BE2C (cell line): Measurements from ENCODE around the gene TUBGCP5.
A peak's percentile ranks its signal among the peaks of the same experiment; 100 is the strongest.

ENCODE experiments used
- DNase-seq: peaks from one replicate; pipeline ENCODE4 v3.0.0-alpha.2; 2020
- H3K27me3 ChIP-seq: fragments of 250-450 bp; sonication (Bioruptor Pico); 2 replicates; pipeline ENCODE4 v1.5.1; 2020; ENCODE audit warnings: mild to moderate bottlenecking
- H3K36me3 ChIP-seq: fragments of 250-450 bp; sonication (Bioruptor Pico); 2 replicates; pipeline ENCODE4 v1.5.1; 2020; ENCODE audit warnings: mild to moderate bottlenecking
- H3K4me1 ChIP-seq: fragments of 250-450 bp; sonication (Bioruptor Pico); 2 replicates; pipeline ENCODE4 v1.5.1; 2020
- H3K4me3 ChIP-seq: 2 replicates; pipeline ENCODE4 v1.5.1; 2011; ENCODE audit warnings: low read depth, low read length
- H3K9me3 ChIP-seq: fragments of 250-450 bp; sonication (Bioruptor Pico); 2 replicates; pipeline ENCODE4 v1.5.1; 2020
- TF ChIP-seq, protein P1 (sequence below): IDR thresholded peaks from 2 replicates; pipeline ENCODE4 v1.5.1; 2012; ENCODE audit warnings: mild to moderate bottlenecking, low read depth, low read length

Gene TUBGCP5

DNA sequence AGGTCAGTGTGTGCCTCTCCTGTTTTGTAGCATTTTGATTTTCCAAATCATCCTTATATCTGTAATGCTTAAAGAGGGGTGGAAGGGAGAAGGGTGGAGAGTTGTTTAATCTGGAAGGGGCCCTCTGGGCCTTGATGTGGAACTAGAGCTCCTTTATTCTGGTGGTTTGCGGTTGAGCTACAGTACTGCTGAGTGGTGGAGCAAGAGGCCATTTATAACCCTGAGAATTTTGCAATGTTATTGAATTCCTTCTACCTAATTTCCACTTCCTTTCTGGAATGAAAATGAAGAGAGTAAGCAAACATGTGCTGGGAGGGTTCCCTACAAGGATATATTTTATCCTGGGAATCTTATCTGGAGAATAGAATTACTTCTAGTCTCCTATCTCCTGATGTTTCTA lies 35.3 kb upstream of the TUBGCP5 start:
- no peak overlapping the region for H3K4me3 ChIP-seq
- DNase-seq = no peak
- no peaks in the 10 kb centered on the region for H3K9me3 ChIP-seq
- TF ChIP-seq, protein P1, sequence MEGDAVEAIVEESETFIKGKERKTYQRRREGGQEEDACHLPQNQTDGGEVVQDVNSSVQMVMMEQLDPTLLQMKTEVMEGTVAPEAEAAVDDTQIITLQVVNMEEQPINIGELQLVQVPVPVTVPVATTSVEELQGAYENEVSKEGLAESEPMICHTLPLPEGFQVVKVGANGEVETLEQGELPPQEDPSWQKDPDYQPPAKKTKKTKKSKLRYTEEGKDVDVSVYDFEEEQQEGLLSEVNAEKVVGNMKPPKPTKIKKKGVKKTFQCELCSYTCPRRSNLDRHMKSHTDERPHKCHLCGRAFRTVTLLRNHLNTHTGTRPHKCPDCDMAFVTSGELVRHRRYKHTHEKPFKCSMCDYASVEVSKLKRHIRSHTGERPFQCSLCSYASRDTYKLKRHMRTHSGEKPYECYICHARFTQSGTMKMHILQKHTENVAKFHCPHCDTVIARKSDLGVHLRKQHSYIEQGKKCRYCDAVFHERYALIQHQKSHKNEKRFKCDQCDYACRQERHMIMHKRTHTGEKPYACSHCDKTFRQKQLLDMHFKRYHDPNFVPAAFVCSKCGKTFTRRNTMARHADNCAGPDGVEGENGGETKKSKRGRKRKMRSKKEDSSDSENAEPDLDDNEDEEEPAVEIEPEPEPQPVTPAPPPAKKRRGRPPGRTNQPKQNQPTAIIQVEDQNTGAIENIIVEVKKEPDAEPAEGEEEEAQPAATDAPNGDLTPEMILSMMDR = no peak
- H3K27me3 ChIP-seq = peaks cover 13% of the 10 kb centered on the region
- H3K4me1 ChIP-seq = no peaks in the 10 kb centered on the region
- no peaks in the 10 kb centered on the region for H3K36me3 ChIP-seq

DNA sequence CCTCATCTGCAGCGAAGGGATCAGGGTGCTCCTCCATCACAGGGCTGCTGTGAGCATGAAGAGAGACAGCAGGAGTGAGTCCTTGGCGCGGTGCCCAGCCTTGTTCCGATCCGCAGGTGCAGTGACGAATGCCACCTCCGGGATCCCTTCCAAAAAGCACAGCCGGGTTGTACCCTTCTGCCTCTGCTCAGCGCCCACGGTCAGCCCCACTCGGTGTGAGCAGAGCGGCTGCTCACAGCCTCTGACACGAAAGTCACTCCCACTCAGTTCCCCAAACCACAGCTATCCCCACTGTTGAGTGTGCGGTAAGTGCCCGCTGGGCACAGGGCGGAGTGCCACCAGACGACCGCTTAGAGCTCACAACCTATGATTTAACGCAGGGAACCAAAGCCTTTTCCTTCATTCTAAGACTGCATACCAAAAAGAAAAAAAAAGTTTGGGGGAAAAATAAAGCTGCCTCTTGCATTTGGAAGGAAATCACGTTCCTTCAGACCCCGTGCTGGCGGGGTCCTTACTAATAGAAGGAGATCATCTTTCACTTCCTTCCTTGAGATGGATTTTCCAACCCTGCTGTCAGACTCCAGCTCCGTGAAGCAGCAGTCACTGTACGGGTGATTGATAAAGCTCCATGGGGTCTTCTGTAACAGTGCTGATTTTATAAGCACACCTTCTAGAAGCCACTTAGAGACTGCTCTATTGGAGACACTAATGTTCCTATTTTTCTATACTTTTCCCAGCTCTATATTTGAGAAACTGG lies 34.7 kb upstream of the TUBGCP5 start:
- no peaks in the 10 kb centered on the region for H3K9me3 ChIP-seq
- TF ChIP-seq, protein P1 = no peak
- no peaks in the 10 kb centered on the region for H3K36me3 ChIP-seq
- peaks cover 13% of the 10 kb centered on the region for H3K27me3 ChIP-seq
- no peak overlapping the region for H3K4me3 ChIP-seq
- peak; percentile 39 for DNase-seq
- H3K4me1 ChIP-seq = no peaks in the 10 kb centered on the region

DNA sequence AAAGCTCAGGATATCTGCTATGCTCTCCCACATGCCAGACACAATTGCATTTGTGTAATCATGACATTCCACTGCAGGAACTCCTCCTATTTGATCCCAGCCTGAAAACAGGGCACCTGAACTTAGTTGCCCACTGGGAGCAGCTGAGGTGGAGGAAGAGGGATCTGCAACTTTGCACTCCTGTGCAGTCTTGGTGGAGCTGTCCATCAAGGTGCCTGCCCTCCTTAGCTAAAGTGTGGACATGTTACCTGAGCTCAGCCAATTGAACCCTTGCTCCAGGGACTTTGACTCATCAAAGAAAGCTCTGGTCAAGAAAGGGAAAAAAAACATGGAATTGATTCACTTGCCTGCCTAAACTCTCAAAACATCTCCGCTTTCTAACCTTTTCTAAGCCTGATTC lies 33.3 kb upstream of the TUBGCP5 start:
- H3K27me3 ChIP-seq = peaks cover 13% of the 10 kb centered on the region
- H3K36me3 ChIP-seq = no peaks in the 10 kb centered on the region
- TF ChIP-seq, protein P1 = no peak
- H3K4me1 ChIP-seq = no peaks in the 10 kb centered on the region
- DNase-seq = no peak
- H3K4me3 ChIP-seq = no peak overlapping the region
- no peaks in the 10 kb centered on the region for H3K9me3 ChIP-seq

GRCh38 chr15:23069496-23070166 lies 30.3 kb upstream of the TUBGCP5 start:
- Histone ChIP-seq H3K27me3 (peaks cover 13% of the 10 kb centered on the region), H3K36me3 (no peaks in the 10 kb centered on the region), H3K4me1 (no peaks in the 10 kb centered on the region), H3K9me3 (no peaks in the 10 kb centered on the region), H3K4me3 (no peak overlapping the region)
- DNase-seq = no peak
- TF ChIP-seq, protein P1 = peak; percentile 33

DNA sequence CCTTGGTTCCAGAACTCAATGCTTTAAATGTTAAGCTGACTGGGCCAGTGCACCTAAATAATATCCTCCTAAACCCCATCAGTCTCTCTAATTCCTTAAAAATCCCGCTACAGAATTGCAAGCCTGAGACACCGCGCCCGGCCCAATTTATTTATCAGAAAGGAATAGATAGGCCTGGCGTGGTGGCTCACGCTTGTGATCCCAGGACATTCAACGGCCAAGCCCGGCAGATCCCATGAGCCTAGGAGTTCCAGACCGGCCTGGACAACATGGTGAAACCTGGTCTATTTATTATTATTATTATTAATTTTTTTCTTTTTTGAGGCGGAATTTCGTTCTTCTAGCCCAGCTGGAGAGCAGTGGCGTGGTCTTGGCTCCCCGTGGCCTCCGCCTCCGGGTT lies 28.0 kb upstream of the TUBGCP5 start:
- H3K27me3 ChIP-seq = no peaks in the 10 kb centered on the region; the same call in 1 of the 2 replicates
- no peaks in the 10 kb centered on the region for H3K4me1 ChIP-seq
- no peaks in the 10 kb centered on the region for H3K36me3 ChIP-seq
- no peaks in the 10 kb centered on the region for H3K9me3 ChIP-seq
- TF ChIP-seq, protein P1 = no peak
- DNase-seq = no peak
- H3K4me3 ChIP-seq = no peak overlapping the region

DNA sequence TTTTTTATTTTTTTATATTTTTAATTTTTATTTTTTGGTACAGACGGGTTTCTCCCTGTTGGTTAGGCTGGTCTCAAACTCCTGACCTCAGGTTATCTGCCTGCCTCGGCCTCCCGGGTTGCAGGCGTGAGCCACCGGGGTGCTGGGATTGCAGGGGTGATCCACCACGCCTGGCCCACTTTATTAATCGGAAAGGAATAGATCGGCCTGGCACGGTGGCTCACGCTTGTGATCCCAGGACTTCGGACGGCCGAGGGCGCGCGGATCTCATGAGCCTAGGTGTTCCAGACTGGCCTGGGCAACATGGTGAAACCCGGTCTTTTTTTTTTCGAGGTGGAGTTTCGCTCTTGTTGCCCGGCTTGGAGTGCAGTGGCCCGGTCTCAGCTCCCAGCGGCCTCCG lies 26.5 kb upstream of the TUBGCP5 start:
- Histone ChIP-seq H3K27me3 (no peaks in the 10 kb centered on the region), H3K9me3 (no peaks in the 10 kb centered on the region), H3K4me1 (no peaks in the 10 kb centered on the region), H3K4me3 (no peak overlapping the region), H3K36me3 (no peaks in the 10 kb centered on the region)
- TF ChIP-seq, protein P1 = no peak
- DNase-seq = no peak
